Measurements from ENCODE around the gene PADI2.

PADI2 gene

GRCh38 chr1:17137441-17137840 lies 18.2 kb upstream of the PADI2 start:
- no peak for DNase-seq

DNA sequence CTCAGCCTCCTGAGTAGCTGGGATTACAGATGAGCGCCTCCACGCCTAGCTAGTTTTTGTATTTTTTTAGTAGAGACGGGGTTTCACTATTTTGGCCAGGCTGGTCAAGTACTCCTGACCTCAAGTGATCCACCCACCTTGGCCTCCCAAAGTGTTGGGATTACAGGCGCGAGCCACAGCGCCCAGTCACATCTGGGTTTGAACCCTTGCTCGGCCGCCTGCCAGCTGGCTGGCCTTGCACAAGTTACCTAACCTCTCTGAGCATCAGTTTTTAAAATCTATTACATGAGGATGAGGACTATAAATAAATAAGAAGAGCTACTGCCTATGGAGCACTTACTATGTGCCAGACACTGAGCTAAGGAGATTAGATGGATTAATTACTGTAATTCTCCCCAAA lies 17.7 kb upstream of the PADI2 start:
- DNase-seq = no peak

DNA sequence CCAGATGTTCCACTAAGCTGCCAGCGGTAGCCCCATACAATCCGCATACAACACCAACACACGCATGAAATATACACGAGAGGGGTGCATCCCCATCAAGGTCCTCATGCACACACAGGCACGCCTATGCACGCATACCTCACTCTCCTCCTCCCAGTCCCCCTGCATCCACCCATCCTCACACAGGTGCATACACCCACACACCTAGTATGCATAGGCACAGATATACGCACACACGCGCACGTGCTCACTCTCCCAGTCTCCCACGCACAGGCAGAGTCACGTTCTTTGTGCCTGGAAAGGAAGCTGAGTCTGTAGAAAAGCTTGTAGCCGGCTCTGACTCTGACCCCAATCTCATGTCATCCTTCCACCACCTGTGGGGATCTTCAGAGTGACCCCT lies 16.9 kb upstream of the PADI2 start:
- DNase-seq = no peak

DNA sequence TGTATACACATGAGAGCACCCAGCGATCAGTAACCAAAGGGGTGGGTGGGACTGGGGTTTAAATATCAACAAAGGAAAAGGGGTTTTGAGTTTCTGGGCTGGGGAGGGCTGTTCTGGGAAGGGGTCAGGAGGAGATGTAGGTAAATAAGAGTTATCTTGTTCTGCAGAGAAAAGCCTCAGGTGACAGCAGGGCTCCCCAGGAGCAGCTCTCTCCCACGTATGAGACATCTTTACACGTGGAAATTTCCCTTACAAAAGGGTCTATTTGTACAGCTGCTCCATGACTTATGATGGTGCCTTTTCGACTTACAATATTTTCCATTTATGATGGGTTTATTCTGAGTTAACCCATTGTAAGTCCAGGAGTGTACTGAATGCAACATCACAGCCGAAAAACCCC lies 16.3 kb upstream of the PADI2 start:
- DNase-seq = no peak

DNA sequence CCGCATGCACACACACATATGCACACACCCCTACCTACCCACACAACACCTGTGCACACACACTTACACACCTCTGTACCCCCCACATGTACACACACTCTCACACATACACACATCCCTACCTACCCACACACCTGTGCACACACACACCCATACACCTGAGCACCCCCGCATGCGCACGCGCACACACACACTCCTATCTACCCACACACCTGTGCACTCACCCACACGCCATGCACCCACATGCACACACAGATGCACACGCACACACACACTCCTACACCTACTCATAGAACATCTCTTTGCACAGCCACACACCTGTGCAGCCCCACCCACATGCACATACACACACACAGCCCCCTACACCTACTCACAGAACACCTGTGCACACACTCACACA lies 15.5 kb upstream of the PADI2 start:
- no peak for DNase-seq

GRCh38 chr1:17134034-17134433 lies 14.8 kb upstream of the PADI2 start:
- no peak for DNase-seq

DNA sequence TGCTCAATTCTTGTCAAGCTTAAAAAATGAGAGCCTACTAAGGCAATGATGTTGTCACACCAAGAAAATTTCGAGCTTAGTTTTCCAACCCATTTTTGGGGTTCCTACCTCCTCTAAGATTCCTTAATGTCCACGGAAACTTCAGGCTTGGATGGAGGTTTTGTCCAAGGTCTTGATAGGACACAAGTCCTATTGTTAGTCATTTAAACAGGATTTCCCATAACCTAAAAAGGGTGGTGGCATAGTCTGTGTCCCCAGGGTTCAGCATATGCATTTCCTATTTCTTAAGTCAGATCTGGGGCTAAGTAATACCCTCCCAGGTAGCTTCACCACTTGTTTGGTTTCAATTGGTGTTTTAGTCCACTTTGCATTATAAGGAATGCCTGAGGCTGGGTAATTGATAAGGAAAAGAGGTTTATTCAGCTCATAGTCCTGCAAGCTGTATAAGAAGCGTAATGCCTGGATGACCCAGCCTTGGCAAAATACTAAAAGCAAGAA lies 10.9 kb upstream of the PADI2 start:
- DNase-seq = no peak

DNA sequence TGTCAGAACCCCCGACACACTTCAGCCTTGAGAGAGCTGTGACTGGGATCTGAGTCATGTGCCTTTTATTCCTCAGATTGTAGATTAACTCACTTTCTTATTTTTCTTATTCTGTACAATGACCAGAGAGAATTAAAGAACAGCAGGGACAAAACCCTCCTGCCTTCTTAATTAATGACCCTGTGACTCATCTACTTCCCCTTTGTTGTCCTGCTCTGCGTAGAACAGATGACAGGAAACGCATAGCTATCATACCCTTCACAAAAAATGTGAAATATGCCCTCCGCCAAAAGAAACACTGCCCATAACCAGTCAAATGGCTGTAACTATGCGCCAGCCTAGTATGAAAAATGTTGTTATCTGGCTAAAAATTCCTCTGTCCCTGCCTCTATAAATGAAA lies 9.1 kb upstream of the PADI2 start:
- DNase-seq = peak; percentile 49

- peak; percentile 43 for DNase-seq
Observed at GRCh38 chr1:17125756-17126237, 6.5 kb upstream of the PADI2 start.

DNA sequence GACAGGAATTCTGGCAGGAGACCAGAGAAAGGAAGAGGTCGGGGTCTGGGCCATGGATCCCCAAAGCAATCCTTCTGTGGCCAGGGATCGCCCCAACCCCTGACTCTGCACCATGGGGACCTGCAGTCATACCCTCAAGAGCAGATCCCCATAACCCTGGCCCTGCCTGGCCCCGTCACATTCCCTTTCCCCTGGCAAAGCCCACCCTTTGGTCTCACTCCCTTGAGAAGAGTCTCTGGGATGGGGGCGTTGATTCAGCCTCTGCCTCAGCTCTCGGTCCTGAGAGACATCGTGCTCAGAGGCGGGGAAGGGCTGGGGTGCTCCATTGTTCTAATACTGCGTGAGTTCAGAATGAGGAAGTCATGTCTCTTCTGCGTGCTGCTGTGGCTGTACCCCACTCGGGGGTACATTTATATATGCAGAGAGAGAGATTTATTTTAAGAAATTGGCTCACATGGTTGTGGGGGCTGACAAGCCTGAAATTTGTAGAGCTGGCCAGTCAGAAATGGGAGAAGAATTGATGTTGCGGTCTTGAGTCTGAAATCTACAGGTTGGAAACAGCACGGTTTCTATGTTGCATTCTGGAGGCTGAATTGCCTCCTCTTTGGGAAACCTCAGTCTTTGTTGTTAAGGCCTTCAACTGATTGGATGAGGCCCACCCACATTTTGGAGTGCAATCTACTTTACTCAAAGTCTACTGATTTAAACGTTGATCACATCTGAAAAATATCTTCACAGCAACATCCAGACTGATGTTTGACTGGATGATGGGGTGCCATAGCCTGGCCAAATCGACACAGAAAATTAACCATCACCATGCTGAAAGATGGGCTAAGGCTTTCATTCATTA lies 4.2 kb upstream of the PADI2 start:
- no peak for DNase-seq

- DNase-seq = peak; percentile 38
Observed at GRCh38 chr1:17122521-17123164, 3.4 kb upstream of the PADI2 start.

GRCh38 chr1:17121881-17122280 lies 2.6 kb upstream of the PADI2 start:
- no peak for DNase-seq

DNA sequence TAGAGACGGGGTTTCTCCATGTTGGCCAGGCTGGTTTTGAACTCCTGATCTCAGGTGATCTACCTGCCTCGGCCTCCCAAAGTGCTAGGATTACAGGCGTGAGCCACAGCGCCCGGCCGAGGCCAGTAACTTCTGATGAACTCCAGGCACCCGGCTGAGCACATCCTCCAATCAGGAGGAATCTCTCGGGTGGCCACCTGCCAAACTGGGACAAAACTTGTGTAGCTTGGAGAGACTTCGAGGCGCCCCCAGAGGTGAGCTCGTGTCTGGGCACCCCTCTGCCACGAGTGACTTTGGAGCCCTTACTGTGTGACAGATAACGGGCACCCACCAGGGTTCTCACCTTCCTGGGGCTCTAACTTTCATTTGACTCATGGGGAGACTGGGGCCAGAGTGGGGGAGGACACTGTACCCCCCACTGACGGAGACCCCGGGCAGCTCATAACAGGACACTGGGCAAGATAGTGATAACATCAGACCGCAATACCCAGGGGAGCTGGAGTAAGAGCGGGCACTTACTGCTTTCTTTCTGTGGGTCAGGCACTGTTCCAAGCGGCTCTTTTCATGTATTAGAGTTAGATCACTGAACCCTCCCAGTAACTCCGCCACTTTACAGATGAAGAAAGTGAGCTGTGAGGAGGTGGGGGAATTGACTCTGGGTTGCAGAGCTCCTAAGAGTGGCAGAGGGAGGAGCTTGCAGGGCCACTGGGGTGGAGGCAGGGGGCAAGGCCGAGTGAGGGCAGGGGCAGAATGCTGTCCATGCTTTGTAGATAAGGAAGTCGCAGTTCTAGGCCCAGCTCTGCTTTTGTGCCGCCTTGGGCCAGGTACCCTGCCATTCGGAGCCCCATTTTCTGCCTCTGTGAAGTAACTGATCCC lies 1.9 kb upstream of the PADI2 start:
- DNase-seq = peak; percentile 95

DNA sequence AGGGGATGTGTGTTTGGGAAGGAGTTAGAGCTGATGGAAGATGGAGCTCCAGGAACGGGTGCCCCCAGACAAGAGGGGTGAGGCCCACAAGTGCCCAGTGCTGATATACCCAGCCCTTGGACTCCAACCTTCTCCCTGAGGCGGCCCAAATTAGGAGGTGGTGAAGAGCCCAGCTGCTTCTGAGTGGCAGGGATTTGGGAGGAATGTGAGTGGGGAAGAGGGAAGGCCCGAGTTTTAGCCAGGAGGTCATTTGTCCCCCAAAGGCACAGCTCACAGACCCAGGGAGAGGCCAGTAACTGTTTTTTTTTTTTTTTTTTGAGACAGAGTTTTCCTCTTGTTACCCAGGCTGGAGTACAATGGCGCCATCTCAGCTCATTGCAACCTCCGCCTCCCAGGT lies 1.2 kb upstream of the PADI2 start:
- no peak for DNase-seq

- DNase-seq = peak; percentile 69
Observed at GRCh38 chr1:17119773-17120480, 676 bp upstream of the PADI2 start.

DNA sequence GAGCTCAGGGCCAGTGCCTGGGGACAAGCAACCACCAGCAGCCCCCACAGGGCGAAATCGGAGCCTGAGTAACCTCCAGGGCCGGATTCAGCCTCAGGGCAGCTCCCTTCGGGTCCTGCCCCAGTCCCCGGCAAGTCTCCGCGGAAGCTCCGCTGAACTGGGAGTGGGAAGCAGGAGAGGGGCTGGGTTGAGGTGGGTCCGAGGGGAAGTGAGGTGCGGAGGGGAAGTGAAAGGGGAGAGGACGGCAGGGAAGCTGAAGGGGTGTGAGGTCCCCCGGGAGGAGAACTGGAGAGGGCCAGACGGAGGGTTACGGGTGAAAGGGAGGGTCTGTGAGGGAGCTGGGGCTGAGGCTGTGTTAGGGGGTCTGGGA lies 560 bp downstream of the PADI2 start:
- DNase-seq = no peak

DNA sequence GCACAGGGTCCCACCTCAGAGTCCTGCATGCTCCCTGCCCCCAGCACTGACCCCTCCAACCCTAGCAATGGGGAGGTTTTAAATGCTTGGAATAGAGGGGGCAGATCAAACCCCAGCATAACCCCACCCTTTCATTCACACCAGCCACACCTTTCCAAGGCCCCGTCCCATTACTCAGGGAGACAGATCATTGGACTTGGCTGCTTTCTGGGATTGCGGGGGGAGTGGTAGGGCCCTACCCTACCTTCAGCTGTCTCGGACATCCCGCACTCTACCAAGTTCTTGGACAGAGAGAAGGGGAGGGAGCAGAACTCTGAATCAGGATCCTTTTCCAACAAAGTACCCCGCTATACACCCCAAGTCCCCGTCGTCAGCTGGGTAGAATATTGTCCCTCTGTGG lies 983 bp downstream of the PADI2 start:
- DNase-seq = no peak

- DNase-seq = no peak
Observed at GRCh38 chr1:17117451-17118265, 1.6 kb downstream of the PADI2 start.

- DNase-seq = no peak
Observed at GRCh38 chr1:17116643-17117042, 2.6 kb downstream of the PADI2 start.

DNA sequence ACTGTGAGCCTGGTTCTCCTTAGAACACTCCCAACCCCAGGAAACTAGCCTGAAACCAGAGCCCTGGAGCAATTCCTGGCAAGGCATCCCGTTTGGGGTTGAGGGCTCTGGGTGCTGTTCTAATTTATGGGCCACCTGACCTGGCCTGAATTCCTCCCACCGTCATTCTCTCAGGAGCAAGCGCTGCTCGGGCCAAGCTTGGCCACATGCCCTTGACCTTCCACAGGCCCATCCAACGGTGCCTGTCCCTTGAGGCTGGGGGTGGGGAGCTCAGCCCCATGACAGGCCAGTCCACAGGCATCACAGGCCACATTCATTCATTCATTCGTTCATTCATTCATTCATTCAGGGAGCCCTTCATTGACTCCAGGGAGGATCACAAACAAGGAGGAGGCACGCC lies 5.3 kb downstream of the PADI2 start:
- DNase-seq = no peak

DNA sequence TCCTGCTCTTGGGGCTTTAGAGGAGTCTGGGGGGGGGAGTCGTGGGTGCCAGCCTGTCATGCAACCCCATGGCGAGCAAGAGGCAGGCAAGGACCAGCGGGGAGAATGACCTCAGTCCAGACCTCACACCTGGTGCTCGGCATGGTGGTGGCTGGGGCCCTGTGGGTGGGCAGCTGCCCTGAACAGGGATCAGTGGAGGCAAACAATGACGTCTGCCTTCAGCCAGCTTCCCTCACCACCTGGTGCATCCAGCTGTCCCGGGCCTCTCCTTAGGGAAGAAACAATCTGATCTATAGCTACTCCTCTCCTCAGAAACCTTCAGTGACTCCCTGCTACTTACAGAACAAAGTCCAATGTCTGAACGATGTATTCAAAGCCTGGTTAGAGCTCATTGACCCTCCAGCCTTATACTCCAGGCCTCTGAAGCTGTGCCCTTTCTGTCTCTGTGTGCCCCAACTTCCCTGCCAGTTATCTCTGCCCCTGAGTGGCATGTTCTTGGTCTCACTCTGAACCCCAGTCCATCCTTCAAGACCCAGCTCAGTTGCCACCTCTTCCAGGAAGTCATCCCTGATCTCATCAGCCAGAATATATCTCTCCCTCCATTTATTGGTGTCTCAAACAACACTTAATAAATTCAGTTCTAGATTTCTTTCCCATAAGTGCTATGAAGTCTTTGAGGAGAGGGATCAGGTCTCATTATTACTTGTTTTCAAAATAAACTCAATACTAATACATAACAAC lies 6.6 kb downstream of the PADI2 start:
- no peak for DNase-seq
